Measurements from ENCODE around the gene PGM2. TPM values are rescaled to one million over a fixed set of nuclear protein-coding genes. Genes with fewer than 3 reads are reported as not detected.

Gene PGM2
- total RNA-seq, 1 donor from 2014 or later = 7.1 TPM

DNA sequence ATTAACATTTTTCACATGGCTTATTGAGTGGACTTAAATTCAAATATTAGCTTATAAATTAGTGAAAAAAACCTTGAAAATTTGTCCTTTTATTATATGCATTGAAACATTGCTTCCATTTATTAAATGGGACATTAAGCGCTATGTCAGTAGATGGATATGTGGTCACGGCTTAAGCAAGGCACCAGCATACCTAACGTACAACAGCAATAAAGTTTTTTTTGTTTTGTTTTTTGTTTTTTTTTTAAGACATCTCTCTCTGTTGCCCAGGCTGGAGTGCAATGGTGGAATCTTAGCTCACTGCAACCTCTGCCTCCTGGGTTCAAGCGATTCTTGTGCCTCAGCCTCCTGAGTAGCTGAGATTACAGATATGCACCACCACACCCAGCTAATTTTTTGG, 31.6 kb downstream of the PGM2 start:
- no peaks in the 10 kb centered on the region for H3K4me1 ChIP-seq
- H3K27me3 ChIP-seq = no peaks in the 10 kb centered on the region
- H3K4me3 ChIP-seq = no peak overlapping the region
- TF ChIP-seq, protein P1, sequence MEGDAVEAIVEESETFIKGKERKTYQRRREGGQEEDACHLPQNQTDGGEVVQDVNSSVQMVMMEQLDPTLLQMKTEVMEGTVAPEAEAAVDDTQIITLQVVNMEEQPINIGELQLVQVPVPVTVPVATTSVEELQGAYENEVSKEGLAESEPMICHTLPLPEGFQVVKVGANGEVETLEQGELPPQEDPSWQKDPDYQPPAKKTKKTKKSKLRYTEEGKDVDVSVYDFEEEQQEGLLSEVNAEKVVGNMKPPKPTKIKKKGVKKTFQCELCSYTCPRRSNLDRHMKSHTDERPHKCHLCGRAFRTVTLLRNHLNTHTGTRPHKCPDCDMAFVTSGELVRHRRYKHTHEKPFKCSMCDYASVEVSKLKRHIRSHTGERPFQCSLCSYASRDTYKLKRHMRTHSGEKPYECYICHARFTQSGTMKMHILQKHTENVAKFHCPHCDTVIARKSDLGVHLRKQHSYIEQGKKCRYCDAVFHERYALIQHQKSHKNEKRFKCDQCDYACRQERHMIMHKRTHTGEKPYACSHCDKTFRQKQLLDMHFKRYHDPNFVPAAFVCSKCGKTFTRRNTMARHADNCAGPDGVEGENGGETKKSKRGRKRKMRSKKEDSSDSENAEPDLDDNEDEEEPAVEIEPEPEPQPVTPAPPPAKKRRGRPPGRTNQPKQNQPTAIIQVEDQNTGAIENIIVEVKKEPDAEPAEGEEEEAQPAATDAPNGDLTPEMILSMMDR (IDR thresholded peaks at IDR 0.05) = no peak
- no peak overlapping the region for H3K27ac ChIP-seq
- H3K36me3 ChIP-seq = peaks cover 10 to 17% of the 10 kb centered on the region in 2 donors
- no peaks in the 10 kb centered on the region for H3K9me3 ChIP-seq
- no peak for DNase-seq (ENCODE audit: low spot score in 2 of 2)
- intact Hi-C loops (cut with DNase I) = no loop called here

DNA sequence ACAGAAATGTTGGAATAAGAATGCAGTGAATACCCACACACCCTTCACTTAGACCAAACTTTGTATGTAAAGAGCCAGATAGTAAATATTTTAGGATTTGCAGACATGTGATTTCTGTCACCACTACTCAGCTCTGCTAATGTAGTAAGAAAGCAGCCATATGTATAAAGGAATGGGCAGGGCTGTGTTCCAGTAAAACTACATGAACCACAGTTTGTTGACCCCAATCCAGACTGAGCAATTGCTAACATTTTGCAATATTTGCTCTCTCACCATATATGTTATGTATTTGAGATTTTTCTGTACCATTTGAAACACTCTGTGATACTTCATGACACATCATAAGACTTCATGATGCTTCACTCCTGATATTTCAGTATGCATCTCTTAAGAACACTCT, 32.4 kb downstream of the PGM2 start:
- Histone ChIP-seq H3K27me3 (no peaks in the 10 kb centered on the region), H3K36me3 (peaks cover 10 to 18% of the 10 kb centered on the region in 2 donors), H3K9me3 (no peaks in the 10 kb centered on the region), H3K4me1 (no peaks in the 10 kb centered on the region), H3K27ac (no peak overlapping the region), H3K4me3 (no peak overlapping the region)
- TF ChIP-seq, protein P1 (IDR thresholded peaks at IDR 0.05) = no peak
- no peak for DNase-seq (ENCODE audit: low spot score in 2 of 2)
- intact Hi-C loops (cut with DNase I) = no loop called here

DNA sequence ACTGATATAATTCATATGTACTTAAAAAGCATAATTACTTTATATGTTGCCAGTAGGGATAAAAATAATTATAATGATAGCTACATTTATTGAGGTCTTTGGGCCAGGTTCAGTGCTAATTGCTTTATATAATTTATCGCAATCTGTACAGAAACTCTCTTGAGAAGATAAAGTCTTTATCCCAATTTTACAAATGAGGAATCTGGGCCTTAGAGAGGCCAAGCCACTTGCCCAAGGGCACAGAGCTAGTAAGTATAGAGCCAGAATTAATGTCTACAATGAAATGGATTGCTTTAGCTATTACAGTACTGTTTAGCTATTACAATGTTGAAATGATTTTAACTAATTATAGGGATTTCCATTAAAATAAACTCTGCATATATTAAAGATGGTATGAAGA, 33.8 kb downstream of the PGM2 start:
- no peaks in the 10 kb centered on the region for H3K9me3 ChIP-seq
- H3K27me3 ChIP-seq = no peaks in the 10 kb centered on the region
- intact Hi-C loops (cut with DNase I) = no loop called here
- no peak overlapping the region for H3K4me3 ChIP-seq
- no peak overlapping the region for H3K27ac ChIP-seq
- no peak for DNase-seq (ENCODE audit: low spot score in 2 of 2)
- TF ChIP-seq, protein P1 (IDR thresholded peaks at IDR 0.05) = no peak
- no peaks in the 10 kb centered on the region for H3K4me1 ChIP-seq
- H3K36me3 ChIP-seq = peaks cover 10 to 18% of the 10 kb centered on the region in 2 donors

DNA sequence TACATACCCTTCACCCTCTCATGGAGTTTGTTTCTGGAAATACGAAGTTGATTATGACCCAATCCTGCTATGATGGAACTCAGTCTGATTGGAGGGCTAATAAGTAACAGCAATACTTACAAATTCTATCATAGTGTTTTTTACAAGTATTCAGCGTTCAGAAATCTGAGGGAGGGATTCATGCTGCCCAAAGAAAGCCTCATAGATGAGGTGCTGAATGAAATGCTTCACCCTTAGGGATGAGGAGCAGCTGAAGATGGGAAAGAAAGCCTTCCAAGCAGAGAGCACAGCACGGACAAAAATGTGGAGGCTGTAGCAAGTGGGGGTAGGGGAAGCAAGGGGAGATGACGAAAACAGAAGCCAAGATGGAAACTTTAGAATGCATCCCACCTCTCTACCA, 36.5 kb downstream of the PGM2 start:
- DNase-seq (ENCODE audit: low spot score in 2 of 2) = no peak
- H3K4me1 ChIP-seq = no peaks in the 10 kb centered on the region
- intact Hi-C loops (cut with DNase I) = no loop called here
- H3K27ac ChIP-seq = no peak overlapping the region
- peaks cover 0 to 10% of the 10 kb centered on the region in 2 donors for H3K36me3 ChIP-seq
- no peaks in the 10 kb centered on the region for H3K27me3 ChIP-seq
- no peak overlapping the region for H3K4me3 ChIP-seq
- TF ChIP-seq, protein P1 (IDR thresholded peaks at IDR 0.05) = no peak
- no peaks in the 10 kb centered on the region for H3K9me3 ChIP-seq

DNA sequence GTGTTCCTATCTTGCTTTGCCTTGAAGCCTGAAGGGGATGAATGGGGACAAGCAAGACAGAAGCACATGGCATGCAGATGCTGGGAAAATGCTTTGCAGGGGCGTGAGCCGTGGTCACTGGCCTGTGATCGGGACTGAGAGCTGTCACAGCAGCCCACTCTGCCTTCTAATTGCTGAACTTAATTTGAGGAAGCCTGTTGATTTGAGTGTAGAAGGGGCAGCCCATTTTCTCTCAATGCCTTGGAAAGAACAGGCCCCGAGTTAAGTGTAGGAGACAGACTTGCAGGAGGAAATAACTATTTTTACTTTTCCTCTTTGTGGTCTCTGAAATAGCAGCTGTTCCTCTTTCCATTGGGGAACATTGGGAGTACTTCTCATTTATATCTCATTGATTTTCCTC, 38.3 kb downstream of the PGM2 start:
- H3K27ac ChIP-seq = no peak overlapping the region
- DNase-seq (ENCODE audit: low spot score in 2 of 2) = no peak
- intact Hi-C loops (cut with DNase I) = no loop called here

More for the DNA sequence above, 38.3 kb downstream of the PGM2 start:
- Histone ChIP-seq H3K4me1 (no peaks in the 10 kb centered on the region), H3K9me3 (no peaks in the 10 kb centered on the region), H3K36me3 (peaks cover 0 to 10% of the 10 kb centered on the region in 2 donors), H3K4me3 (no peak overlapping the region), H3K27me3 (no peaks in the 10 kb centered on the region)
- TF ChIP-seq, protein P1 (IDR thresholded peaks at IDR 0.05) = no peak
